Measurements from ENCODE around the gene PTPN18. TPM values are rescaled to one million over a fixed set of nuclear protein-coding genes. Genes with fewer than 3 reads are reported as not detected.

PTPN18 gene
- total and polyA plus RNA-seq, 2 donors (not counting 3 experiments of a cell fraction or from before 2014, with no cell fraction given), result 39.4 to 39.6 TPM

- TF ChIP-seq GATA2 (IDR thresholded peaks at IDR 0.05; ENCODE audit: insufficient read depth, insufficient read length, low read depth, low read length) (no peak), MYC (IDR thresholded peaks at IDR 0.05; ENCODE audit: low read depth, low read length) (no peak), FOS (IDR thresholded peaks at IDR 0.05; ENCODE audit: borderline replicate concordance, insufficient read depth, low read length) (no peak), CTCF (IDR thresholded peaks at IDR 0.05; ENCODE audit: extremely low read depth in 1 of 2, insufficient read depth in 1 of 2, low read depth in 1 of 2, low read length in 2 of 2) (no peak), POLR2AphosphoS5 (IDR thresholded peaks at IDR 0.05; ENCODE audit: insufficient read depth, low read depth, low read length) (no peak), POLR2A (IDR thresholded peaks at IDR 0.05; ENCODE audit: low read depth, low read length) (no peak), JUN (IDR thresholded peaks at IDR 0.05; ENCODE audit: borderline replicate concordance, insufficient read depth, insufficient read length, low read depth) (no peak), MAX (IDR thresholded peaks at IDR 0.05; ENCODE audit: insufficient read depth, insufficient read length) (no peak), EZH2 (IDR thresholded peaks at IDR 0.05; ENCODE audit: borderline replicate concordance, low read depth, low read length, severe bottlenecking) (no peak)
- H3K9me3 ChIP-seq (replicated peaks; ENCODE audit: control insufficient read depth, insufficient read depth, low read length), result no peaks in the 10 kb centered on the region
- POLR2A ChIA-PET, result no interaction called here
- peak overlapping the region; percentile 78 for H2AFZ ChIP-seq (ENCODE audit: low read depth, low read length)
- H3K4me3 ChIP-seq (replicated peaks in 1 of 3; ENCODE audit: insufficient read depth in 1 of 3, low read depth in 1 of 3, low read length in 3 of 3), result peak overlapping the region; percentile 39 to 68 (median 62)
- peak overlapping the region; percentile 61 for H3K9ac ChIP-seq (replicated peaks; ENCODE audit: extremely low read depth, insufficient read depth, low read length)
- DNase-seq (ENCODE audit: low read depth, low spot score) (no peak), FAIRE-seq (no peak)
- peak overlapping the region; percentile 84 for H3K4me2 ChIP-seq (ENCODE audit: insufficient read depth, low read length)
- H3K9me1 ChIP-seq (replicated peaks; ENCODE audit: control insufficient read depth, extremely low read depth, insufficient read depth, low read length), result no peaks in the 10 kb centered on the region
- no peaks in the 10 kb centered on the region for H4K20me1 ChIP-seq (replicated peaks; ENCODE audit: control insufficient read depth, extremely low read depth, insufficient read depth, low read length)
- CTCF ChIA-PET, result no interaction called here
- no peaks in the 10 kb centered on the region for H3K79me2 ChIP-seq (ENCODE audit: control insufficient read depth, insufficient read depth, low read length)
- intact Hi-C loops (cut with micrococcal nuclease) (no loop called here), dilution Hi-C loops (cut with MboI; ENCODE audit: extremely low pct_ligation_motif_present, low sequenced_read_pairs) (no loop called here)
- H3K27me3 ChIP-seq (ENCODE audit: control insufficient read depth in 2 of 2, insufficient read depth in 2 of 2, low read length in 2 of 2), result no peaks in the 10 kb centered on the region
- no peak overlapping the region for H3K27ac ChIP-seq (ENCODE audit: insufficient read depth, low read depth, low read length)
- peaks cover 6% of the 10 kb centered on the region for H3K4me1 ChIP-seq (ENCODE audit: control insufficient read depth, extremely low read depth, insufficient read depth, low read length)
- H3K36me3 ChIP-seq (ENCODE audit: control insufficient read depth in 2 of 2, extremely low read depth in 1 of 2, insufficient read depth in 2 of 2, low read length in 2 of 2), result no peaks in the 10 kb centered on the region
- no TSS peak for BruUV-seq (replicated peaks)
Observed at GRCh38 chr2:130391872-130392670, 36.2 kb downstream of the PTPN18 start.
